Measurements from ENCODE around the gene IGF1R.

Gene IGF1R

GRCh38 chr15:98673133-98673532 is 24.8 kb downstream of the IGF1R start:
- DNase-seq: no peak

DNA sequence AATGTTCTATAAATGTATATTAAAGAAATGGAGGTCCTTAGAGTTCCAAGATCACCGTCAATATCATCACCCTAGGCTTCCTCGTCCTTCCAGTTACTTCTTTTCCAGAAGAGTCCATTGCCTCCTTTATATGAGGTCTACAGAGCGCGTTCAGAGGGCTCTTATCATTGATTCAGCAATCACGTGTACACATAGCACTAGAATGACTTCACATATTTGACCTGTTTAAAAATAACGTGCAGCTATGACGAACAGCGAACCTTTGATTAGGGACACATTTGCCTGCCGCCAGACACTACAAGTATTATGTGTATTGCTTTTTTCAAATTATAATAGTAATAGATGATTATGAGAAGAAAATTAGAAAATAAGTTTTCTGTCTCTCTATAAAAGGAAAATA is 26.0 kb downstream of the IGF1R start:
- DNase-seq: no peak

DNA sequence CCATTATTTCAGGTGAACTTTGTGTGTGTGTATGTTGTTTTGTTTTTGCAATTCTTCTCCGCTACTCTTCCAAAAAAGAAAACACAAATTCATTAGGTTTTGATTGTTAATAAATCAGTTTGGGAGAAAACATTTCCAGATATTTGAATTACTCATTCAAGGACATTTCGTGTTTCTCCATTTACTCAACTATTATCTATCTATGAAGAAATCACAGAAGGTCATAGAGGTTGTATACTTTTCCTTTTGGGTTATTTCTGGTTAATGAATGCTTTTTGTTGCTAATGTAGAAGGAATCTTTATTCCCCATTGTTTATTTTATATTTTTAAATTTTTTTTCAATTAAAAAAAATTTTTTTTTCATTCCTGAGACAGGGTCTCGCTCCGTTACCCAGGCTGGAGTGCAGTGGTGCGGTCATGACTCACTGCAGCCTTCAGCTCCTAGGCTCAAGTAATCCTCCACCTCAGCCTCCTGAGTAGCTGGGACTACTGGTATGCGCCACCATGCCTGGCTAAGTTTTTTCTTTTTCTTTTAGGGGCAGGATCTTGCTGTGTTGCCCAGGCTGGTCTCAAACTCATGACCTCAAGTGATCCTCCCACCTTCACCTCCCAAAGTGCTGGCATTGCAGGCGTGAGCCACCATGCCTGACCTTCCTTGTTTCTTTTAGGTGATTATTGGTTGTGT is 28.4 kb downstream of the IGF1R start:
- DNase-seq: no peak

DNA sequence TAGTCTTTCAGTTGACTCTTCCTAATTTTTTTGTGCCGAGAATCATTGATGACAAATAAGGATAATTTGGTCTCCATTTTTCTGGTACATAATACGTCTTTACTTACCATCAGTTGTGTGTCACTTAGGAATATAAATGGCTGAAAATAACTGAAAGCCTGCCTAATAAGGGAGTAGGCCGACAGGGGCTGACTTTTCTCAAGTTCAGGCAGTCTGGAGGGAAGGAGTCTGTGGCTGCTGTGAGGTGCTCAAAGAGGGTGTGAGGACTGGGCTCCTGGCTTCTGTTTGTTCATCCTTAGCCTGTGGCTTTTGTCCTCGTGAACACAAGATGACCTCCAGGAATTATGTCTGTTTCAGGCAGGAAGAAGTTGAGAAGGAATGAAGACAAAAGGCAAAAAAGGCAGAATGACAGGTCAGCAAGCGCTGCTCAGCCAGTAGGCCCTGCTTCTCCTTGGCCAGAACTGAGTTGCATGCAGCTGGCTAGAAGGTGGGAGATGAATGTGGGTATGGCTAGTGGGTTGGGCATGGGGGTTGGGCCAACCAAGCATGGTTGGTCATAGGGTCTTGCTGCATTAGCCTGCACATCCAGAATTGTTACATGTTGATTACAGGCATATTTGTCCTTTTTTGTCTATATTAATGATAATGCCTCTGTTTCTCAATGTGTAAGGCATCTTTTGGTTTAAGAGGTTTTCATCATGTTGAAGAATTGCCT is 29.2 kb downstream of the IGF1R start:
- DNase-seq: no peak

DNA sequence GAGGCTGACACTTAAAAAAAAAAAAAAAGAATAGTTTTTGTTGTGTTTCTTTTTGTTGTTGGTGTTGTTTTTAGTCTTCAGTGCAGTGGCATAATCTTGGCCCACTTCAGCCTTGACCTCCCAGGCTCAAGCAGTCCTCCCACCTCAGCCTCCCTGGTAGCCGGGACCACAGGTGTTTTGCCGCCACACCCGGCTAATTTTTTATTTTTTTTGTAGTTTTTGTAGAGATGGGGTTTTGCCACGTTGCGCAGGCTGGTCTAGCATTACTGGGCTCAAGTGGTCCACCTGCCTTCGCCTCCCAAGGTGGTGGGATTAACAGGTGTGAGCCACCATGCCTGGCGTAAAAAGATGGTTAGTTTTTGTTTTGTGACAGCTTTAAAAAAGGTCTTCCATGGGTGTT is 30.1 kb downstream of the IGF1R start:
- no peak for DNase-seq

- no peak for DNase-seq
Observed at GRCh38 chr15:98681061-98681460, 32.7 kb downstream of the IGF1R start.

DNA sequence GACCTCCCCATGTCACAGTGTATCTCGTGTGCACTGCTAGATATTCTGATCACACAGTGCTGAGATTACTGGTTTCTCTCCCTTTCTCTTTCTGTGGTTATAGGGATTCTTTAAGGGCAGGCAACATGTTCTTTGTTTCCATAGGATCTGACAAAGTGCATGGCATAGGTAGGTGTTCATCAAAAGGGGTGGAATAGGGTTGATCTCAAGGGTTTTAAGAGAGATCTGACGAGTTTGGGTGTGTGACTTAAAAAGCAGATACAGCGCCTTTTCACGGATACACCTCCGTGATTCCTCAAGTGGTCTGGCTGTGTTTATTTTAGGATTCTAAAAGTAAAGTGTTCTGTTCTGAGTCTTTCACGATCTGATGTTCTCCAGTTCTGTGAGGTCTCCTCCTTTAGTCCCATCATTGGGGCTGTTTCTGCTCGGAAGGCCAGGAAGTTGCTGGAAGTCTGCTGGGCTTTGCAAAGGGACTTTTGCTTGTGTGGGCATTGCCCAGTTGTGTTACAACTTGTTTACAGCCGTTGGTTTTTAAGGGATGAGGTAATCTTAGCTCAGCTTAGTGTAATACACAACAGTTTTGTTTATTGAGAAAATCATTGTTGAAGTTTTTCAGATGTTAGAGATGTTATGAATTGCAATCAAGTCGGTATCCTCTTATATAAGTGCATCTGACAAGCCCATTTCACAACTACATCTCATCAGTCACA is 34.8 kb downstream of the IGF1R start:
- DNase-seq: no peak

DNA sequence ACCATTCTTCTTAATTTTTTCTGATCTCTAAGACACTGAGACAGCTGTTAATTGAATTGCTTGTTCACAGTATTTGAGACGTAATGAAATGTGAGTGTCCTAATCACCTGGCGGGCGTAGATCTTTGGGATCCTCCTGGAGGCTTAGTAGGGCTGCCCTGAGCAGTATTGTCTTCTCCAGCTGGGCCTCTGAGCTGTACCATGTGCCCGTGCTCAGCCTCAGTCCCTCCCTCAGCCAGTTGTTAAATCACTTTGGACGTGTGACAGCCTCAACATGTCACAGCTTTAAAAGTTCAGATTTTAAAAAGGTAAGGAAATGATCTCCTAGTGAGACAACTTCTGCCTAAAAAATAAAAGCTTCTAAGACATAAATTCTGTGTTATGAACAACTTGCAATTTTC is 35.5 kb downstream of the IGF1R start:
- no peak for DNase-seq

DNA sequence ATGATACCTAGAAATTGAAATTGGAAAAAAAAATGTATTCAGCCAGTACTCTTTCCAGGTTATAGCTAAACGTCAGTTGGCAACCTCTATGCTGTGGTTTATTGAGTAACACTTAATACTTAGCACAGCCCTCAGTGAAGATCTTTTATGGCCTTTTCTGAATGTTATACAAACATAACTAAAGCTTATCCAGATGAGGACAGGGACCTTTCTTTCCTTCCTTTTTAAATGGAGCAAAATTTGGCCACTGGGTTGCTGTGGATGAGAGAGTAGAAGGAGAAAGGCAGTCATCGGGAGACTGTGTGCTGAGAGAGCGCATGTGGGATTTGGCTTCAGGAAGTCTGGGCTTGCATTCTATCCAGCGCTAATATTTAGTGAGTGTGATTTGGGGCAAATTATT is 36.1 kb downstream of the IGF1R start:
- DNase-seq: no peak

- no peak for DNase-seq
Observed at GRCh38 chr15:98684995-98685525, 36.7 kb downstream of the IGF1R start.

DNA sequence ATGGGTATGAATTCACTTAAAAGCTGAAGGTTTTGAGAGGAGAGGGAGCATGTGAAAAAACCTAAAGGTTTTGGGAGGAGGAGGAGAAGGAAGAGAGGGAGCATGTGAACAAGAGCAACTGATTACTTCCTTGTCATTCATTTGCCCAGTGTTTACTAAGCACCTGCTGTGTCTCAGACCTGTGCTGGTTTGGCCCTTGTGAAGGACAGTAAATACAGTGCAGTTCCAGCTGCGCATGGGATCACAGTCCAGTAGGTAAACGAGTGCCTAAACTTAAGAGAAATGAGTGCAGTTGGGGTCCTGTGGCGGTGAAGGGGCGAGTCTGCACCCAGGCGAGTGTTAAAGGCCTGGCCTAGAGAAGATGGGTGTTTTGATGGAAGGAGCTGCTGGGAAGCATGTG is 38.6 kb downstream of the IGF1R start:
- DNase-seq: no peak

GRCh38 chr15:98689431-98689861 is 41.1 kb downstream of the IGF1R start:
- no peak for DNase-seq

- DNase-seq: no peak
Observed at GRCh38 chr15:98690272-98690950, 42.1 kb downstream of the IGF1R start.

DNA sequence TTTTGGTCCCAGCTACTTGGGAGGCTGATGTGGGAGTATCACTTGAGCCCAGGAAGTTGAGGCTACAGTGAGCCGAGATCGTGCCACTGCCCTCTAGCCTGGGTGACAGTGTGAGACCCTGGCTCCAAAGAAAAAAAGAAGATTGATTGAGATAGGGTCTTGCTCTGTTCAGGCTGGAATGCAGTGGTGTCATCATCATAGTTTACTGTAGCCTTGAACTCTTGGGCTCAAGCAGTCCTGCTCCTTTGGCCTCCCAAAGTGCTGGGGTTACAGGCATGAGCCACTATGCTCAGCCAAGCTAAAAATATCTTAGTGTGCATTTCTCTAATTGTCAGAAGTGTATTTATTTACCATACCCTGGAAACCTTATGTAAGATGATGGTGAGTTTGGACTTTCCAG is 43.9 kb downstream of the IGF1R start:
- DNase-seq: no peak

GRCh38 chr15:98694161-98694560 is 45.8 kb downstream of the IGF1R start:
- DNase-seq: no peak

DNA sequence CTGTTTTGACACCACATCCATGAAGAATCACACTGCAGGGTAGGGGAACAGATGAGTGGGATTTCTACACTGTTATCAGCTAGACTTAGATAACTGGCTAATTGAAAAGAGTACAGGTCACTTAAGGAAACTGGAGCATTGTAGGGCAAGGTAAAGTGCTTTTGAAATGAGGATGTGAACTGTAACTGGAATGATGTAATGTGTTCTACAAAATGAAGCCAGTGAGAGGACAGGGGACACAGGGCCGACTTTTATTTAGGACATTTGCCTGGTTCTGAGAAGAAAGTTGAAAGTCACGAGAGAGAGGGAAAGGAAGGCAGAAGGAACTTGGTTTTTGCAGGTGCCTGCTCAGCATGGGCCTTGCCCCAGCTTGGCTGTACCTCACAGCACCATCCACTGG is 50.5 kb downstream of the IGF1R start:
- no peak for DNase-seq

DNA sequence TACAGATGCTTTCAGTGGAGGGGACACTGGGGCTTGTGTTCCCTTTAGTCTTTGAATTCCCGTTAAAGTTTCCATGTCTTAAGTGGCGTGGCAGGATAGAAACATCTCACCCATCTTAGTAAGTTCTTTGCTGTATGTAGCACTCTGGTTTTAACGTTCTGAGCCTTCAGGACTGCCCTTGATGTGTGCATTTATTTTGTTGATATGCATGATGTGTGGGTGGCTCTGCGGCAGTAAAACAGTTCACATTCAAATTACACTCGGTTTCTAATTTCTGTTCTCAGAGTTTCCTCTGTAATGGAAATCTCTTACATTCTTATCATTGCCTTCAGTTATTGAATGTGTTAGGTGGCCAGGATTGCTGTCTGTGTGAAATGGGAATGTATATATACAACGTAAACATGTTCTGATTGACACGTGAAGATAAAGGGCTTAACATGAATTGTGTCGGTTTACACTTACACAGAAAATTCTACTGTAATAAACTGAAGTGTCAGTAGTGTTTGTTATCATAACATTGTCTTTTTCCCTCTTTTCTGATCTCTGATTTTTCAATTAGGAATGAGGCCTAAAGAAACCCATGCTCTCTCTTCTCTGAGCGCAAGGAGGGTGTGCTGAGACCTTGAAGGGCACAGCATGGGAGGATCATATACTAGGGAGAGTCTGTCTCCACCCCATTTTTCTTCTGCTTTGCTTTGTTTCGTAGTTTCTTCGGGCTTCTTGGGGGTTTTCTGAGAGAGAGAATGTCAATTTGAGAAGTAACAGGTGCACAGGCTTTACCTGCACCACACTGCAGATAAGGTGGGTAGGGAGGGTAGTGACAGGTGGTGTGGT is 51.5 kb downstream of the IGF1R start:
- DNase-seq: no peak

DNA sequence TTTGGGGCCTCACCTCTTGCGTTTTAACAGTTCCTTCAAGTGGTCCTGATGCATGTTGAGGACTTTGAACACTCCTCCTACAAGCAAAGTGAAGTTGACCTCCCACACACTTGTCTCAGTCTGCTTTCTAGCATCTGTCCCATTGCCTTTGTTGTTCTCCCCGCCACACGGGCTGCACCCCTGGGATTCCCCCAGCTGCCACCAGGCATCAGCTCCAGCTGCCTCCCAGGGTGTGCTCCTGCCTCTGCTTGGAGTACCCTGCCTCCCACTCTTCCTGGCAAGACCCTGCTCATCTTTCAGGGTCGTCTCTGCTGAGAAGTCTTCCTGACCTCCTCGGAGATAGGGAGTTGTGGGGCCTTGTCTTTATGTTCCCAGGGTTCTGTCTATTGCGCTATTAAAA is 52.2 kb downstream of the IGF1R start:
- DNase-seq: no peak

DNA sequence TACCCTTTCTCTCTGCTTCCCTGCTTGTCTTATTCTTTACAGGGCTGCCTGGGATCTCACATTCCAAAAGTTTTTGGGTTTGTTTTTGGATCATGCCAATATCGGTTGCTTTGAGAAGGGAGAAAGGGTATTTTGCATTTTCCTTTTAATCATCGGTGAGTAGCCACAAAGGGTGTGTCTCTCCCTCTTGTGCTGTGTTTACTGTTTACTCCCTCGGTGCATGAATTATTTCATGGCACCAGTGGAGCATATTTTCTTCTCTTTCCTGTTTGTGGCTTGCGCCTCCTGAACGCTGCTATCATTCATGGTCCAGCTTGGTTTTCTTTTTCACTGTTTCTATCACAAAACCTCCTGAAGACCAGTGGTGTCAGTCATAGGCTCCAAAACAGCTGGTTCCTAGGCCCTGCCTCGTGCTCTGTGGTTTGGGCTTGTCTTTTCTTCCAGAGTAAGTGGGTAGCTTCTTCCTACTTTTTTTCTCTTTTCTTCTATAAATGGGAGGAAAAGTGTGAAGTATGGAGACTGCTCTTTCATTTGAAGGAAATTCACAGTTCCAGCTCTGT is 54.9 kb downstream of the IGF1R start:
- no peak for DNase-seq

DNA sequence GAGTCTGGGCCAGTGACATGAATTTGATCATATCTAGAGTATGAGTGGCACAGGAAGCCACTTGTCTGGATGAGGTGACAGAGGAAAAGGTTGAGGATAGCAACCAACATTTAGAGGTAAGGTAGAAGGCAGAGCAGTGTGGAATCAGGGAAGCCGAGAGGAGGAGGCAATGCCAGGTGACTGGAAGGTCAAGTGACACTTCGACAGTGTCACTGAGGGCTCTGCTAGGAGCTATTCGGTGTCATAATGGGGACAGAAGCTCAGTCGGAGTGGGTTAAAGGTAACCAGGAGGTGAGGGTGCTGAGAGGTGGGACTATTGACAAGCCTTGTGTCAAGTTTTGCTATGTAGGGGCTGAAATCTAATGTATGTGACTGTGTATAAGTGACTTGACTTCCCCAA is 56.7 kb downstream of the IGF1R start:
- no peak for DNase-seq

- no peak for DNase-seq
Observed at GRCh38 chr15:98706387-98706786, 58.0 kb downstream of the IGF1R start.

- no peak for DNase-seq
Observed at GRCh38 chr15:98706986-98707385, 58.6 kb downstream of the IGF1R start.
